Measurements from ENCODE around the gene MELTF. TPM values are rescaled to one million over a fixed set of nuclear protein-coding genes. Genes with fewer than 3 reads are reported as not detected.

MELTF gene
- total and polyA plus RNA-seq, 2 of the 13 experiments (the other 11 are each of a cell fraction or from before 2014, with no cell fraction given): 3.2 to 7.5 TPM

DNA sequence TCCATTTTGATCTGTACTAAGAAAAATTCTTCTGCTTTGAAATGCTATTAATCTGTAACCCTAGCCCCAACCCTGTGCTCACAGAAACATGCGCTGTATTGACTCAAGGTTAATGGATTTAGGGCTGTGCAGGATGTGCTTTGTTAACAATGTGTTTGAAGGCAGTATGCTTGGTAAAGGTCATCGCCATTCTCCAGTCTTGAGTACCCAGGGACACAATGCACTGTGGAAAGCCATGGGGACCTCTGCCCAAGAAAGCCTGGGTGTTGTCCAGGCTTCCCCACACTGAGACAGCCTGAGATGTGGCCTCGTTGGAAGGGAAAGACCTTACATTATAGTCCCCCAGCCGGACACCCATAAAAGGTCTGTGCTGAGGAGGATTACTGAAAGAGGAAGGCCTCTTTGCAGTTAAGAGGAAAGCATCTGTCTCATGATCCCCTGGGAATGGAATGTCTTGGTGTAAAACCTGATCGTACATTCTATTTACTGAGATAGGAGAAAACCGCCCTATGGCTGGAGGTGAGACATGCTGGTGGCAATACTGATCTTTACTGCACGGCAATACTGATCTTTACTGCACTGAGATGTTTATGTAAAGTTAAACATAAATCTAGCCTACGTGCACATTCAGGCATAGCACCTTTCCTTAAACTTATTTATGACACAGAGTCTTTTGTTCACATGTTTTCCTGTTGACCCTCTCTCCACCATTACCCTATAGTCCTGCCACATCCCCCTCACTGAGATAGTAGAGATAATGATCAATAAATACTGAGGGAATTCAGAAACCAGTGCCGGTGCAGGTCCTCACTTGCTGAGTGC lies 67.3 kb downstream of the MELTF start (continued):
- TF ChIP-seq, protein P1, sequence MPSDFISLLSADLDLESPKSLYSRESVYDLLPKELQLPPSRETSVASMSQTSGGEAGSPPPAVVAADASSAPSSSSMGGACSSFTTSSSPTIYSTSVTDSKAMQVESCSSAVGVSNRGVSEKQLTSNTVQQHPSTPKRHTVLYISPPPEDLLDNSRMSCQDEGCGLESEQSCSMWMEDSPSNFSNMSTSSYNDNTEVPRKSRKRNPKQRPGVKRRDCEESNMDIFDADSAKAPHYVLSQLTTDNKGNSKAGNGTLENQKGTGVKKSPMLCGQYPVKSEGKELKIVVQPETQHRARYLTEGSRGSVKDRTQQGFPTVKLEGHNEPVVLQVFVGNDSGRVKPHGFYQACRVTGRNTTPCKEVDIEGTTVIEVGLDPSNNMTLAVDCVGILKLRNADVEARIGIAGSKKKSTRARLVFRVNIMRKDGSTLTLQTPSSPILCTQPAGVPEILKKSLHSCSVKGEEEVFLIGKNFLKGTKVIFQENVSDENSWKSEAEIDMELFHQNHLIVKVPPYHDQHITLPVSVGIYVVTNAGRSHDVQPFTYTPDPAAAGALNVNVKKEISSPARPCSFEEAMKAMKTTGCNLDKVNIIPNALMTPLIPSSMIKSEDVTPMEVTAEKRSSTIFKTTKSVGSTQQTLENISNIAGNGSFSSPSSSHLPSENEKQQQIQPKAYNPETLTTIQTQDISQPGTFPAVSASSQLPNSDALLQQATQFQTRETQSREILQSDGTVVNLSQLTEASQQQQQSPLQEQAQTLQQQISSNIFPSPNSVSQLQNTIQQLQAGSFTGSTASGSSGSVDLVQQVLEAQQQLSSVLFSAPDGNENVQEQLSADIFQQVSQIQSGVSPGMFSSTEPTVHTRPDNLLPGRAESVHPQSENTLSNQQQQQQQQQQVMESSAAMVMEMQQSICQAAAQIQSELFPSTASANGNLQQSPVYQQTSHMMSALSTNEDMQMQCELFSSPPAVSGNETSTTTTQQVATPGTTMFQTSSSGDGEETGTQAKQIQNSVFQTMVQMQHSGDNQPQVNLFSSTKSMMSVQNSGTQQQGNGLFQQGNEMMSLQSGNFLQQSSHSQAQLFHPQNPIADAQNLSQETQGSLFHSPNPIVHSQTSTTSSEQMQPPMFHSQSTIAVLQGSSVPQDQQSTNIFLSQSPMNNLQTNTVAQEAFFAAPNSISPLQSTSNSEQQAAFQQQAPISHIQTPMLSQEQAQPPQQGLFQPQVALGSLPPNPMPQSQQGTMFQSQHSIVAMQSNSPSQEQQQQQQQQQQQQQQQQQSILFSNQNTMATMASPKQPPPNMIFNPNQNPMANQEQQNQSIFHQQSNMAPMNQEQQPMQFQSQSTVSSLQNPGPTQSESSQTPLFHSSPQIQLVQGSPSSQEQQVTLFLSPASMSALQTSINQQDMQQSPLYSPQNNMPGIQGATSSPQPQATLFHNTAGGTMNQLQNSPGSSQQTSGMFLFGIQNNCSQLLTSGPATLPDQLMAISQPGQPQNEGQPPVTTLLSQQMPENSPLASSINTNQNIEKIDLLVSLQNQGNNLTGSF (CRISPR knock-in tag; IDR thresholded peaks at IDR 0.05): no peak
- TF ChIP-seq, protein P2, sequence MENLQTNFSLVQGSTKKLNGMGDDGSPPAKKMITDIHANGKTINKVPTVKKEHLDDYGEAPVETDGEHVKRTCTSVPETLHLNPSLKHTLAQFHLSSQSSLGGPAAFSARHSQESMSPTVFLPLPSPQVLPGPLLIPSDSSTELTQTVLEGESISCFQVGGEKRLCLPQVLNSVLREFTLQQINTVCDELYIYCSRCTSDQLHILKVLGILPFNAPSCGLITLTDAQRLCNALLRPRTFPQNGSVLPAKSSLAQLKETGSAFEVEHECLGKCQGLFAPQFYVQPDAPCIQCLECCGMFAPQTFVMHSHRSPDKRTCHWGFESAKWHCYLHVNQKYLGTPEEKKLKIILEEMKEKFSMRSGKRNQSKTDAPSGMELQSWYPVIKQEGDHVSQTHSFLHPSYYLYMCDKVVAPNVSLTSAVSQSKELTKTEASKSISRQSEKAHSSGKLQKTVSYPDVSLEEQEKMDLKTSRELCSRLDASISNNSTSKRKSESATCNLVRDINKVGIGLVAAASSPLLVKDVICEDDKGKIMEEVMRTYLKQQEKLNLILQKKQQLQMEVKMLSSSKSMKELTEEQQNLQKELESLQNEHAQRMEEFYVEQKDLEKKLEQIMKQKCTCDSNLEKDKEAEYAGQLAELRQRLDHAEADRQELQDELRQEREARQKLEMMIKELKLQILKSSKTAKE (CRISPR knock-in tag; IDR thresholded peaks at IDR 0.05; ENCODE audit: borderline replicate concordance): peak; percentile 71; the same call in 1 of the 2 replicates
- no peak for TF ChIP-seq ELF1 (CRISPR knock-in tag; IDR thresholded peaks at IDR 0.05)
- 0 out of 2 replicates have a peak, but pooled peaks have one; percentile 19 for TF ChIP-seq ZNF3 (CRISPR knock-in tag; IDR thresholded peaks at IDR 0.05)
- TF ChIP-seq FOSL1 (CRISPR knock-in tag; IDR thresholded peaks at IDR 0.05; ENCODE audit: borderline replicate concordance): no peak
- TF ChIP-seq, protein P3, sequence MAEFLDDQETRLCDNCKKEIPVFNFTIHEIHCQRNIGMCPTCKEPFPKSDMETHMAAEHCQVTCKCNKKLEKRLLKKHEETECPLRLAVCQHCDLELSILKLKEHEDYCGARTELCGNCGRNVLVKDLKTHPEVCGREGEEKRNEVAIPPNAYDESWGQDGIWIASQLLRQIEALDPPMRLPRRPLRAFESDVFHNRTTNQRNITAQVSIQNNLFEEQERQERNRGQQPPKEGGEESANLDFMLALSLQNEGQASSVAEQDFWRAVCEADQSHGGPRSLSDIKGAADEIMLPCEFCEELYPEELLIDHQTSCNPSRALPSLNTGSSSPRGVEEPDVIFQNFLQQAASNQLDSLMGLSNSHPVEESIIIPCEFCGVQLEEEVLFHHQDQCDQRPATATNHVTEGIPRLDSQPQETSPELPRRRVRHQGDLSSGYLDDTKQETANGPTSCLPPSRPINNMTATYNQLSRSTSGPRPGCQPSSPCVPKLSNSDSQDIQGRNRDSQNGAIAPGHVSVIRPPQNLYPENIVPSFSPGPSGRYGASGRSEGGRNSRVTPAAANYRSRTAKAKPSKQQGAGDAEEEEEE (CRISPR knock-in tag; IDR thresholded peaks at IDR 0.05; ENCODE audit: borderline replicate concordance): no peak
- no peak for TF ChIP-seq NCOA1 (CRISPR knock-in tag; IDR thresholded peaks at IDR 0.05)
- TF ChIP-seq ZBTB7B (CRISPR knock-in tag; IDR thresholded peaks at IDR 0.05): peak; percentile 51; the same call in 1 of the 2 replicates
- no peak; the same call in 1 of the 2 replicates for TF ChIP-seq RARG (CRISPR knock-in tag; IDR thresholded peaks at IDR 0.05; ENCODE audit: low read depth)
- TF ChIP-seq CENPT (CRISPR knock-in tag; IDR thresholded peaks at IDR 0.05; ENCODE audit: low read depth): no peak
- 0 out of 2 replicates have a peak, but pooled peaks have one; percentile 41 for TF ChIP-seq CC2D1A (CRISPR knock-in tag; IDR thresholded peaks at IDR 0.05)
- TF ChIP-seq YEATS2 (CRISPR knock-in tag; IDR thresholded peaks at IDR 0.05; ENCODE audit: borderline replicate concordance): no peak
- no peak; the same call in 1 of the 2 replicates for TF ChIP-seq ZNF460 (CRISPR knock-in tag; IDR thresholded peaks at IDR 0.05; ENCODE audit: borderline replicate concordance)
- TF ChIP-seq, protein P4, sequence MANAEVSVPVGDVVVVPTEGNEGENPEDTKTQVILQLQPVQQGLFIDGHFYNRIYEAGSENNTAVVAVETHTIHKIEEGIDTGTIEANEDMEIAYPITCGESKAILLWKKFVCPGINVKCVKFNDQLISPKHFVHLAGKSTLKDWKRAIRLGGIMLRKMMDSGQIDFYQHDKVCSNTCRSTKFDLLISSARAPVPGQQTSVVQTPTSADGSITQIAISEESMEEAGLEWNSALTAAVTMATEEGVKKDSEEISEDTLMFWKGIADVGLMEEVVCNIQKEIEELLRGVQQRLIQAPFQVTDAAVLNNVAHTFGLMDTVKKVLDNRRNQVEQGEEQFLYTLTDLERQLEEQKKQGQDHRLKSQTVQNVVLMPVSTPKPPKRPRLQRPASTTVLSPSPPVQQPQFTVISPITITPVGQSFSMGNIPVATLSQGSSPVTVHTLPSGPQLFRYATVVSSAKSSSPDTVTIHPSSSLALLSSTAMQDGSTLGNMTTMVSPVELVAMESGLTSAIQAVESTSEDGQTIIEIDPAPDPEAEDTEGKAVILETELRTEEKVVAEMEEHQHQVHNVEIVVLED (CRISPR knock-in tag; IDR thresholded peaks at IDR 0.05; ENCODE audit: borderline replicate concordance): peak; percentile 26; the same call in 1 of the 2 replicates

All from HepG2 (cell line).